ENCODE data around the gene NEIL3. TPM values are rescaled to one million over a fixed set of nuclear protein-coding genes. Genes with fewer than 3 reads are reported as not detected.

The NEIL3 gene
- total and polyA plus RNA-seq, 10 of the 15 experiments (the other 5 are each of a cell fraction or from before 2014, with no cell fraction given) = 3.0 to 13.8 (median 8.9) TPM

- CTCF ChIA-PET = interaction anchor here (0.8 to 1.7 kb wide), 3 partner anchors 8 to 98 kb away, joined by 3 read pairs; no protein-coding TSS in a partner anchor
- in situ Hi-C loops (cut with MboI) = no loop called here
- DNase-seq (ENCODE audit: low read depth, low spot score) = no peak
- SMC1A ChIA-PET (ENCODE audit: uncharacterized antibody, unreplicated experiment) = interaction anchor here (1.7 kb wide), 1 partner anchor 126 kb away, joined by 3 read pairs; no protein-coding TSS in a partner anchor
- intact Hi-C loops (cut with micrococcal nuclease; ENCODE audit: unreplicated experiment) = no loop called here
- H3K27me3 ChIP-seq (replicated peaks in 1 of 2; ENCODE audit: control insufficient read depth in 2 of 2, insufficient read depth in 2 of 2, low read length in 1 of 2) = no peaks in the 10 kb centered on the region
- RAD21 ChIA-PET (ENCODE audit: unreplicated experiment) = no interaction called here
- FAIRE-seq = no peak
- no TSS peak for BruUV-seq (replicated peaks)
- no peak overlapping the region for H3K27ac ChIP-seq (ENCODE audit: control insufficient read depth, insufficient read depth)
- POLR2A ChIA-PET = no interaction called here
- H4K20me1 ChIP-seq (ENCODE audit: control insufficient read depth, insufficient read depth) = no peaks in the 10 kb centered on the region
- no peaks in the 10 kb centered on the region for H3K36me3 ChIP-seq (ENCODE audit: control insufficient read depth in 2 of 2, insufficient read depth in 2 of 2, low read length in 1 of 2)
- no peaks in the 10 kb centered on the region for H3K79me2 ChIP-seq (ENCODE audit: control insufficient read depth, insufficient read depth, low read length)
- H3K9me3 ChIP-seq (replicated peaks; ENCODE audit: control insufficient read depth, insufficient read depth, low read length) = no peaks in the 10 kb centered on the region
- H2AFZ ChIP-seq (ENCODE audit: control insufficient read depth, low read depth, low read length) = no peak overlapping the region
- no peak overlapping the region for H3K4me3 ChIP-seq
- WGBS (ENCODE audit: insufficient coverage, insufficient replicate concordance, low lambda C conversion rate, missing lambda C conversion rate) = 60% methylated on average over 2 of the region's 2 CpGs
- H3K9ac ChIP-seq (ENCODE audit: control insufficient read depth, insufficient read depth, low read length) = no peak overlapping the region
- H3K4me1 ChIP-seq (ENCODE audit: control insufficient read depth, insufficient read depth, low read length) = no peaks in the 10 kb centered on the region
- ATAC-seq = no peak
- H3K4me2 ChIP-seq (ENCODE audit: control insufficient read depth, insufficient read depth) = no peak overlapping the region
- TF ChIP-seq RAD21 (IDR thresholded peaks at IDR 0.05; ENCODE audit: insufficient read depth, low read depth, low read length) (peak; percentile 35), GABPA (IDR thresholded peaks at IDR 0.05; ENCODE audit: low read depth) (no peak), YY1 (IDR thresholded peaks at IDR 0.05; ENCODE audit: low read depth, low read length) (no peak), TCF12 (IDR thresholded peaks at IDR 0.05; ENCODE audit: low read depth, low read length) (no peak), ZBTB40 (IDR thresholded peaks at IDR 0.05; ENCODE audit: borderline replicate concordance) (peak; percentile 41; the same call in 1 of the 2 replicates), EED (IDR thresholded peaks at IDR 0.05; ENCODE audit: low read depth) (no peak), JUNB (IDR thresholded peaks at IDR 0.05) (no peak), IKZF2 (IDR thresholded peaks at IDR 0.05) (no peak), KLF5 (IDR thresholded peaks at IDR 0.05; ENCODE audit: partially characterized antibody) (no peak), CHD4 (IDR thresholded peaks at IDR 0.05) (no peak), ESRRA (IDR thresholded peaks at IDR 0.05; ENCODE audit: low read length) (no peak), PML (IDR thresholded peaks at IDR 0.05; ENCODE audit: low read length) (no peak), ATF7 (IDR thresholded peaks at IDR 0.05; ENCODE audit: low read depth) (no peak), BACH1 (IDR thresholded peaks at IDR 0.05; ENCODE audit: borderline replicate concordance) (no peak), CBFB (IDR thresholded peaks at IDR 0.05; ENCODE audit: low read depth) (no peak), NFXL1 (IDR thresholded peaks at IDR 0.05; ENCODE audit: borderline replicate concordance) (no peak), SMAD5 (IDR thresholded peaks at IDR 0.05; ENCODE audit: low read depth) (no peak), TARDBP (IDR thresholded peaks at IDR 0.05; ENCODE audit: borderline replicate concordance) (no peak)
- TF ChIP-seq, protein P1, sequence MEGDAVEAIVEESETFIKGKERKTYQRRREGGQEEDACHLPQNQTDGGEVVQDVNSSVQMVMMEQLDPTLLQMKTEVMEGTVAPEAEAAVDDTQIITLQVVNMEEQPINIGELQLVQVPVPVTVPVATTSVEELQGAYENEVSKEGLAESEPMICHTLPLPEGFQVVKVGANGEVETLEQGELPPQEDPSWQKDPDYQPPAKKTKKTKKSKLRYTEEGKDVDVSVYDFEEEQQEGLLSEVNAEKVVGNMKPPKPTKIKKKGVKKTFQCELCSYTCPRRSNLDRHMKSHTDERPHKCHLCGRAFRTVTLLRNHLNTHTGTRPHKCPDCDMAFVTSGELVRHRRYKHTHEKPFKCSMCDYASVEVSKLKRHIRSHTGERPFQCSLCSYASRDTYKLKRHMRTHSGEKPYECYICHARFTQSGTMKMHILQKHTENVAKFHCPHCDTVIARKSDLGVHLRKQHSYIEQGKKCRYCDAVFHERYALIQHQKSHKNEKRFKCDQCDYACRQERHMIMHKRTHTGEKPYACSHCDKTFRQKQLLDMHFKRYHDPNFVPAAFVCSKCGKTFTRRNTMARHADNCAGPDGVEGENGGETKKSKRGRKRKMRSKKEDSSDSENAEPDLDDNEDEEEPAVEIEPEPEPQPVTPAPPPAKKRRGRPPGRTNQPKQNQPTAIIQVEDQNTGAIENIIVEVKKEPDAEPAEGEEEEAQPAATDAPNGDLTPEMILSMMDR (IDR thresholded peaks at IDR 0.05 in 2 of 3, conservative IDR thresholded peaks at IDR 0.05 in 1 of 3; ENCODE audit: control insufficient read depth in 2 of 3, extremely low read depth in 1 of 3, insufficient read depth in 1 of 3, low read depth in 3 of 3, low read length in 3 of 3) = peak in 1 of 3 experiments; percentile 9; a peak in 1 of 6 replicates
- TF ChIP-seq, protein P2, sequence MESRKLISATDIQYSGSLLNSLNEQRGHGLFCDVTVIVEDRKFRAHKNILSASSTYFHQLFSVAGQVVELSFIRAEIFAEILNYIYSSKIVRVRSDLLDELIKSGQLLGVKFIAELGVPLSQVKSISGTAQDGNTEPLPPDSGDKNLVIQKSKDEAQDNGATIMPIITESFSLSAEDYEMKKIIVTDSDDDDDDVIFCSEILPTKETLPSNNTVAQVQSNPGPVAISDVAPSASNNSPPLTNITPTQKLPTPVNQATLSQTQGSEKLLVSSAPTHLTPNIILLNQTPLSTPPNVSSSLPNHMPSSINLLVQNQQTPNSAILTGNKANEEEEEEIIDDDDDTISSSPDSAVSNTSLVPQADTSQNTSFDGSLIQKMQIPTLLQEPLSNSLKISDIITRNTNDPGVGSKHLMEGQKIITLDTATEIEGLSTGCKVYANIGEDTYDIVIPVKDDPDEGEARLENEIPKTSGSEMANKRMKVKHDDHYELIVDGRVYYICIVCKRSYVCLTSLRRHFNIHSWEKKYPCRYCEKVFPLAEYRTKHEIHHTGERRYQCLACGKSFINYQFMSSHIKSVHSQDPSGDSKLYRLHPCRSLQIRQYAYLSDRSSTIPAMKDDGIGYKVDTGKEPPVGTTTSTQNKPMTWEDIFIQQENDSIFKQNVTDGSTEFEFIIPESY (IDR thresholded peaks at IDR 0.05) = no peak
These were observed 66.3 kb downstream of the NEIL3 start for GRCh38 chr4:177376024-177376423.
